PC-9 (cell line): Measurements from ENCODE around the gene SYT3. TPM values are rescaled to one million over a fixed set of nuclear protein-coding genes. Genes with fewer than 3 reads are reported as not detected.

Source experiments
- BruUV-seq: library from RNA; stranded (reverse); fragments of 400-500 nt; replicated peaks from 2 replicates; lab custom pipeline; 2021; lab: Mats Ljungman, UMichigan
- CTCF ChIA-PET: fragments of 300-600 bp; sonication (Branson Sonifier 250); formaldehyde crosslinking; loops from one replicate; lab custom pipeline; 2022; ENCODE audit warnings: antibody characterized with exemption; lab: Charles Lee
- POLR2A ChIA-PET: fragments of 300-600 bp; sonication (Branson Sonifier 250); formaldehyde crosslinking; loops from one replicate; lab custom pipeline; 2022; ENCODE audit warnings: antibody characterized with exemption; ENCODE audit not compliant: unreplicated experiment; lab: Charles Lee
- DNase-seq, 2 experiments: peaks; one replicate each; pipeline versions ENCODE4 v3.0.0 to v3.0.0-alpha.2; 2015 to 2022; ENCODE audit warnings: mixed read lengths in 1 of 2
- H2AFZ ChIP-seq: fragments of 200-600 bp; sonication (generic); 2 replicates; pipeline ENCODE4 v1.8.1; 2017; ENCODE audit warnings: antibody characterized with exemption
- H3F3A ChIP-seq: fragments of 200-600 bp; sonication (generic); 2 replicates; pipeline ENCODE4 v1.8.1; 2017; ENCODE audit warnings: antibody characterized with exemption, mild to moderate bottlenecking, low read depth; ENCODE audit not compliant: insufficient read depth
- H3K27ac ChIP-seq: fragments of 200-600 bp; sonication (generic); 2 replicates; pipeline ENCODE4 v1.6.1; 2016; ENCODE audit warnings: mixed run types
- H3K27me3 ChIP-seq: fragments of 200-600 bp; sonication (generic); 2 replicates; pipeline ENCODE4 v1.6.1; 2016; ENCODE audit warnings: low read depth, mixed run types; ENCODE audit not compliant: insufficient read depth
- H3K36me3 ChIP-seq: fragments of 200-600 bp; sonication (generic); 2 replicates; pipeline ENCODE4 v1.6.1; 2016; ENCODE audit warnings: low read depth, mixed run types
- H3K4me1 ChIP-seq: fragments of 200-600 bp; sonication (generic); replicated peaks from 2 replicates; pipeline ENCODE4 v1.6.1; 2016; ENCODE audit warnings: mixed run types; ENCODE audit not compliant: insufficient read depth
- H3K4me2 ChIP-seq: fragments of 200-600 bp; sonication (generic); 2 replicates; pipeline ENCODE4 v1.6.1; 2017; ENCODE audit warnings: mixed run types
- H3K4me3 ChIP-seq: fragments of 200-600 bp; sonication (generic); 2 replicates; pipeline ENCODE4 v1.6.1; 2016; ENCODE audit warnings: mixed run types
- H3K79me2 ChIP-seq: fragments of 200-600 bp; sonication (generic); 2 replicates; pipeline ENCODE4 v1.6.1; 2017; ENCODE audit warnings: low read depth, mixed run types
- H3K9me2 ChIP-seq: fragments of 200-600 bp; sonication (generic); 2 replicates; pipeline ENCODE4 v1.8.1; 2017; ENCODE audit warnings: mild to moderate bottlenecking; ENCODE audit not compliant: insufficient read depth
- H3K9me3 ChIP-seq: fragments of 200-600 bp; sonication (generic); 2 replicates; pipeline ENCODE4 v1.8.1; 2016; ENCODE audit warnings: low read depth; ENCODE audit not compliant: insufficient read depth
- H4K20me1 ChIP-seq: fragments of 200-600 bp; sonication (generic); 2 replicates; pipeline ENCODE4 v1.8.1; 2017; ENCODE audit not compliant: insufficient read depth
- EZH2 ChIP-seq: fragments of 200-600 bp; sonication (generic); IDR thresholded peaks from 2 replicates; pipeline ENCODE4 v1.8.0; 2017; ENCODE audit warnings: antibody characterized with exemption, low read depth
- intact Hi-C: fragments of 100-400 bp; cut with micrococcal nuclease; formaldehyde crosslinking; loops from one replicate; pipeline ENCODE4 v1.10.0; 2022; ENCODE audit not compliant: unreplicated experiment
- total RNA-seq: library from RNA; stranded (reverse); gene quantifications from 2 replicates; pipeline ENCODE4 v1.2.3, GENCODE V29; 2021
- TF ChIP-seq, protein P1 (sequence below): fragments of 200-600 bp; sonication (generic); conservative IDR thresholded peaks from 2 replicates; pipeline ENCODE4 v1.6.1; 2017; ENCODE audit warnings: mixed run types, antibody characterized with exemption, mild to moderate bottlenecking, moderate library complexity

SYT3 gene
- total RNA-seq, 1 experiment from 2014 or later: not detected

GRCh38 chr19:50628551-50628950 is 11.1 kb downstream of the SYT3 start:
- Histone ChIP-seq H2AFZ (no peak overlapping the region), H3K4me2 (no peak overlapping the region), H3K27ac (no peak overlapping the region), H3K9me2 (no peaks in the 10 kb centered on the region), H3K4me1 (no peaks in the 10 kb centered on the region), H3K4me3 (no peak overlapping the region), H3F3A (no peaks in the 10 kb centered on the region), H3K79me2 (no peaks in the 10 kb centered on the region), H3K9me3 (peaks cover 4% of the 10 kb centered on the region), H4K20me1 (no peaks in the 10 kb centered on the region; the same call in none of the 2 replicates), H3K27me3 (peaks cover 98% of the 10 kb centered on the region), H3K36me3 (no peaks in the 10 kb centered on the region)
- BruUV-seq: no TSS peak
- no peak for DNase-seq
- POLR2A ChIA-PET: no interaction called here
- intact Hi-C loops: no loop called here
- TF ChIP-seq, protein P1, sequence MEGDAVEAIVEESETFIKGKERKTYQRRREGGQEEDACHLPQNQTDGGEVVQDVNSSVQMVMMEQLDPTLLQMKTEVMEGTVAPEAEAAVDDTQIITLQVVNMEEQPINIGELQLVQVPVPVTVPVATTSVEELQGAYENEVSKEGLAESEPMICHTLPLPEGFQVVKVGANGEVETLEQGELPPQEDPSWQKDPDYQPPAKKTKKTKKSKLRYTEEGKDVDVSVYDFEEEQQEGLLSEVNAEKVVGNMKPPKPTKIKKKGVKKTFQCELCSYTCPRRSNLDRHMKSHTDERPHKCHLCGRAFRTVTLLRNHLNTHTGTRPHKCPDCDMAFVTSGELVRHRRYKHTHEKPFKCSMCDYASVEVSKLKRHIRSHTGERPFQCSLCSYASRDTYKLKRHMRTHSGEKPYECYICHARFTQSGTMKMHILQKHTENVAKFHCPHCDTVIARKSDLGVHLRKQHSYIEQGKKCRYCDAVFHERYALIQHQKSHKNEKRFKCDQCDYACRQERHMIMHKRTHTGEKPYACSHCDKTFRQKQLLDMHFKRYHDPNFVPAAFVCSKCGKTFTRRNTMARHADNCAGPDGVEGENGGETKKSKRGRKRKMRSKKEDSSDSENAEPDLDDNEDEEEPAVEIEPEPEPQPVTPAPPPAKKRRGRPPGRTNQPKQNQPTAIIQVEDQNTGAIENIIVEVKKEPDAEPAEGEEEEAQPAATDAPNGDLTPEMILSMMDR: no peak
- TF ChIP-seq EZH2: no peak
- CTCF ChIA-PET: no interaction called here

- H3K36me3 ChIP-seq: no peaks in the 10 kb centered on the region
- no peaks in the 10 kb centered on the region for H3K79me2 ChIP-seq
- DNase-seq: no peak
- ChIA-PET CTCF (no interaction called here), POLR2A (no interaction called here)
- no peaks in the 10 kb centered on the region; the same call in none of the 2 replicates for H4K20me1 ChIP-seq
- no peaks in the 10 kb centered on the region for H3F3A ChIP-seq
- H3K4me3 ChIP-seq: no peak overlapping the region
- no TSS peak for BruUV-seq
- no peaks in the 10 kb centered on the region for H3K4me1 ChIP-seq
- H3K27ac ChIP-seq: no peak overlapping the region
- intact Hi-C loops: no loop called here
- H3K9me2 ChIP-seq: no peaks in the 10 kb centered on the region
- no peak overlapping the region for H3K4me2 ChIP-seq
- H3K9me3 ChIP-seq: peaks cover under 1% of the 10 kb centered on the region; the same call in 1 of the 2 replicates
- peaks cover 95% of the 10 kb centered on the region for H3K27me3 ChIP-seq
- TF ChIP-seq EZH2: no peak
- TF ChIP-seq, protein P1: no peak
- H2AFZ ChIP-seq: no peak overlapping the region
These were observed 11.5 kb downstream of the SYT3 start for GRCh38 chr19:50628146-50628545.

DNA sequence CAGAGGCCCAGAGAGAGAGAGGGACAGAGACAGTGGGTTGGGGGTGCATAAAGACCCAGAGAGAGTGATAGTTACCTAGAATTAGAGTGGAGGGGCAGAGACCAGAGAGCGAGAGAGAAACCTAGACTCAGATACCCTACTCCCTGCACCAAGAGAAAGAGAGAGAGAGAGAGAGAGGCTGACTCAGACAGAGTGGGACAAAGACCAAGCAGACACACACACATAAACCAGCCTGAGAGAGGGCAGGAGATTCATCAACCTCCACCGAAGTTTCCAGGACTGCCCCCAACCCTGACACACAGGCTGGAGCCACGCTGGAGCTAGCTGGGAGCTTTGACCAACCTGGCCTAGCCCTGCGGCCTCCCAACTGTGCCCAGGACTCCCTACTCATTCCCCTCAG is 12.9 kb downstream of the SYT3 start:
- ChIA-PET POLR2A (no interaction called here), CTCF (no interaction called here)
- no peak for DNase-seq
- no peak for TF ChIP-seq EZH2
- TF ChIP-seq, protein P1: no peak
- H3K4me3 ChIP-seq: no peak overlapping the region
- H3K9me2 ChIP-seq: no peaks in the 10 kb centered on the region
- H2AFZ ChIP-seq: no peak overlapping the region
- no peaks in the 10 kb centered on the region for H3K9me3 ChIP-seq
- no peaks in the 10 kb centered on the region for H3K36me3 ChIP-seq
- H3K4me1 ChIP-seq: no peaks in the 10 kb centered on the region
- H3K27ac ChIP-seq: no peak overlapping the region
- BruUV-seq: no TSS peak
- H3K79me2 ChIP-seq: no peaks in the 10 kb centered on the region
- intact Hi-C loops: no loop called here
- H3K4me2 ChIP-seq: no peak overlapping the region
- no peaks in the 10 kb centered on the region; the same call in none of the 2 replicates for H4K20me1 ChIP-seq
- H3K27me3 ChIP-seq: peaks cover 82% of the 10 kb centered on the region
- H3F3A ChIP-seq: no peaks in the 10 kb centered on the region
